HepG2 (cell line): ENCODE data around the gene RRP12. TPM values are rescaled to one million over a fixed set of nuclear protein-coding genes. Genes with fewer than 3 reads are reported as not detected.
A peak's percentile ranks its signal among the peaks of the same experiment; 100 is the strongest.

Experiments
- ATAC-seq: fragments of 200-7000 bp; cut with Tn5 transposase; 3 replicates; pipeline ENCODE4 v1.9.1; 2020; ENCODE audit warnings: mild to moderate bottlenecking, moderate library complexity
- BruUV-seq: library from RNA; stranded (reverse); fragments of 400-500 nt; replicated peaks from 2 replicates; lab custom pipeline; 2021; lab: Mats Ljungman, UMichigan
- CTCF ChIA-PET: fragments of 300-600 bp; formaldehyde crosslinking; extraction: SDS; loops from one replicate; lab custom pipeline; 2021; ENCODE audit warnings: low total read pairs, inconsistent platforms, low intra/inter-chr PET ratio; lab: Yijun Ruan, JAX
- POLR2A ChIA-PET: fragments of 350-600 bp; sonication (Branson Sonifier 250); formaldehyde crosslinking; loops from one replicate; lab custom pipeline; 2020; ENCODE audit warnings: antibody characterized with exemption, inconsistent platforms; lab: Yijun Ruan, JAX
- DNase-seq: peaks from one replicate; pipeline ENCODE4 v3.0.0-alpha.2; 2015; ENCODE audit warnings: low spot score
- FAIRE-seq: peaks from 3 replicates; lab custom pipeline; 2011; peaks lifted over from hg19 to GRCh38; lab: Jason Lieb, UNC
- H2AFZ ChIP-seq: one replicate; pipeline ENCODE4 v1.6.1; 2011; ENCODE audit warnings: low read length, inconsistent platforms
- H3K27ac ChIP-seq: fragments of 300-600 bp; 3 replicates; pipeline ENCODE4 v1.8.0; 2011; ENCODE audit warnings: mixed run types, mild to moderate bottlenecking, mixed read lengths, low read length, inconsistent platforms; ENCODE audit not compliant: insufficient read depth; ENCODE audit errors: extremely low read length
- H3K27me3 ChIP-seq, 2 experiments: fragments of 200-600 bp in 1 of 2; 2 replicates in 1 of 2; 3 replicates in 1 of 2; pipeline versions ENCODE4 v1.6.0 to v1.8.0; 2011; ENCODE audit warnings: low read length in 2 of 2, mild to moderate bottlenecking in 2 of 2, moderate library complexity in 2 of 2, inconsistent platforms in 1 of 2; ENCODE audit not compliant: insufficient read depth in 2 of 2, control insufficient read depth in 1 of 2
- H3K36me3 ChIP-seq, 2 experiments: fragments of 200-600 bp in 1 of 2; replicated peaks in 1 of 2; 2 replicates in 1 of 2; 3 replicates in 1 of 2; pipeline versions ENCODE4 v1.5.1 to v1.8.0; 2011; ENCODE audit warnings: low read length in 2 of 2, inconsistent platforms in 1 of 2; ENCODE audit not compliant: insufficient read depth in 2 of 2, control insufficient read depth in 1 of 2
- H3K4me1 ChIP-seq: 2 replicates; pipeline ENCODE4 v1.5.1; 2012; ENCODE audit warnings: low read length, inconsistent platforms; ENCODE audit not compliant: insufficient read depth
- H3K4me2 ChIP-seq: 2 replicates; pipeline ENCODE4 v1.6.0; 2011; ENCODE audit warnings: low read depth, low read length, inconsistent platforms
- H3K4me3 ChIP-seq, 3 experiments: fragments of 200-600 bp in 1 of 3; sonication (generic), shearing (Covaris generic) in 1 of 3; replicated peaks in 1 of 3; 2 replicates each; pipeline ENCODE4 v1.5.1; 2011 to 2016; ENCODE audit warnings: low read length in 3 of 3, inconsistent platforms in 2 of 3, low read depth in 2 of 3, mild to moderate bottlenecking in 2 of 3, control low read depth in 1 of 3, mixed read lengths in 1 of 3; ENCODE audit not compliant: insufficient read depth in 1 of 3
- H3K79me2 ChIP-seq: one replicate; pipeline ENCODE4 v1.6.1; 2011; ENCODE audit warnings: low read length, inconsistent platforms; ENCODE audit not compliant: insufficient read depth
- H3K9ac ChIP-seq: 2 replicates; pipeline ENCODE4 v1.6.0; 2011; ENCODE audit warnings: mild to moderate bottlenecking, low read depth, low read length, inconsistent platforms; ENCODE audit not compliant: insufficient read depth
- H3K9me3 ChIP-seq: 2 replicates; pipeline ENCODE4 v1.5.1; 2012; ENCODE audit warnings: mild to moderate bottlenecking, low read length
- H4K20me1 ChIP-seq: 2 replicates; pipeline ENCODE4 v1.6.0; 2011; ENCODE audit warnings: inconsistent platforms, mild to moderate bottlenecking, low read length, moderate library complexity; ENCODE audit not compliant: insufficient read depth
- CEBPG ChIP-seq: IDR thresholded peaks from 2 replicates; pipeline ENCODE4 v1.6.1; 2016
- ESRRA ChIP-seq: sonication (generic); formaldehyde crosslinking; IDR thresholded peaks from 2 replicates; pipeline ENCODE4 v1.5.1; 2020; ENCODE audit warnings: mild to moderate bottlenecking, low read depth, missing genetic modification reagents
- FOXA3 ChIP-seq: IDR thresholded peaks from 2 replicates; pipeline ENCODE4 v1.6.1; 2016; ENCODE audit warnings: missing genetic modification reagents, missing compliant biosample characterization
- FOXP1 ChIP-seq, 2 experiments: fragments of 450-650 bp in 1 of 2; IDR thresholded peaks; 2 replicates each; pipeline ENCODE4 v1.6.1; 2017 to 2018; ENCODE audit warnings: antibody characterized with exemption in 1 of 2
- GTF2F1 ChIP-seq: fragments of 150-350 bp; IDR thresholded peaks from 2 replicates; pipeline ENCODE4 v1.6.1; 2014; ENCODE audit warnings: low read length
- HNF4A ChIP-seq: sonication (generic); formaldehyde crosslinking; IDR thresholded peaks from 2 replicates; pipeline ENCODE4 v1.4.0; 2020; ENCODE audit warnings: missing genetic modification reagents
- HOXD1 ChIP-seq: sonication (generic); formaldehyde crosslinking; IDR thresholded peaks from 2 replicates; pipeline ENCODE4 v1.5.0; 2020; ENCODE audit warnings: missing genetic modification reagents
- IKZF1 ChIP-seq: fragments of 450-650 bp; IDR thresholded peaks from 2 replicates; pipeline ENCODE4 v1.7.1; 2016
- JDP2 ChIP-seq: sonication (generic); formaldehyde crosslinking; IDR thresholded peaks from 2 replicates; pipeline ENCODE4 v1.8.1; 2022; ENCODE audit warnings: missing genetic modification reagents, borderline replicate concordance
- NFYC ChIP-seq: IDR thresholded peaks from 2 replicates; pipeline ENCODE4 v1.6.1; 2016; ENCODE audit warnings: missing genetic modification reagents, missing compliant biosample characterization
- NR2C2 ChIP-seq: sonication (generic); formaldehyde crosslinking; IDR thresholded peaks from 2 replicates; pipeline ENCODE4 v1.4.0; 2020; ENCODE audit warnings: missing genetic modification reagents, mild to moderate bottlenecking, moderate library complexity, borderline replicate concordance
- SNAI1 ChIP-seq: sonication (generic); formaldehyde crosslinking; IDR thresholded peaks from 2 replicates; pipeline ENCODE4 v1.5.0; 2020; ENCODE audit warnings: mild to moderate bottlenecking, missing genetic modification reagents, borderline replicate concordance
- XBP1 ChIP-seq: sonication (generic); formaldehyde crosslinking; IDR thresholded peaks from 2 replicates; pipeline ENCODE4 v1.5.0; 2020; ENCODE audit warnings: missing genetic modification reagents
- ZBTB21 ChIP-seq: sonication (generic); formaldehyde crosslinking; IDR thresholded peaks from 2 replicates; pipeline ENCODE4 v1.4.0; 2020; ENCODE audit warnings: missing genetic modification reagents
- WGBS: methylation state at CpG from one replicate; pipeline ENCODE4 v1.1.6; 2017; ENCODE audit warnings: low lambda C conversion rate; 5-methylcytosine and 5-hydroxymethylcytosine counted together
- in situ Hi-C: cut with HindIII; loops from 2 replicates; pipeline ENCODE4 v1.10.0; 2017; ENCODE audit warnings: low pct_unique_long_range_greater_than_20kb; ENCODE audit not compliant: extremely low pct_ligation_motif_present
- intact Hi-C: fragments of 100-400 bp; cut with micrococcal nuclease; formaldehyde crosslinking; loops from one replicate; pipeline ENCODE4 v1.10.0; 2022; ENCODE audit not compliant: unreplicated experiment
- polyA plus RNA-seq, 8 experiments: library from polyadenylated mRNA; depleted of rRNA in 3 of 8; stranded (reverse) in 7 of 8; unstranded in 1 of 8; fragments of >200 nt; fragmentation: Illumina TruSeq in 4 of 8; extraction: Trizol in 4 of 8; gene quantifications; 2 replicates each; pipeline versions ENCODE4 v1.2.1 to v1.2.3, GENCODE V29; 2011 to 2016; ENCODE audit warnings: low read depth in 4 of 8, missing spikeins in 1 of 8, mixed read lengths in 1 of 8; ENCODE audit not compliant: insufficient read depth in 1 of 8
- total RNA-seq, 5 experiments: library from RNA; depleted of rRNA; stranded (reverse); fragments of >200 nt; fragmentation: Illumina TruSeq; extraction: Trizol; gene quantifications; 2 replicates each; pipeline ENCODE4 v1.2.3, GENCODE V29; 2016; ENCODE audit warnings: low read depth in 1 of 5
- TF ChIP-seq, protein P1 (sequence below): IDR thresholded peaks from 2 replicates; pipeline ENCODE4 v1.6.1; 2016; ENCODE audit warnings: missing genetic modification reagents, missing compliant biosample characterization
- TF ChIP-seq, protein P2 (sequence below): IDR thresholded peaks from 2 replicates; pipeline ENCODE4 v1.4.0; 2020; ENCODE audit warnings: mild to moderate bottlenecking, missing genetic modification reagents
- TF ChIP-seq, protein P3 (sequence below): sonication (generic); formaldehyde crosslinking; conservative IDR thresholded peaks from 2 replicates; pipeline ENCODE4 v1.4.0; 2020; ENCODE audit warnings: mild to moderate bottlenecking, missing genetic modification reagents, moderate library complexity

The RRP12 gene
- total and polyA plus RNA-seq, 2 of the 13 experiments (the other 11 are each of a cell fraction or from before 2014, with no cell fraction given): 13.2 to 39.4 TPM

DNA sequence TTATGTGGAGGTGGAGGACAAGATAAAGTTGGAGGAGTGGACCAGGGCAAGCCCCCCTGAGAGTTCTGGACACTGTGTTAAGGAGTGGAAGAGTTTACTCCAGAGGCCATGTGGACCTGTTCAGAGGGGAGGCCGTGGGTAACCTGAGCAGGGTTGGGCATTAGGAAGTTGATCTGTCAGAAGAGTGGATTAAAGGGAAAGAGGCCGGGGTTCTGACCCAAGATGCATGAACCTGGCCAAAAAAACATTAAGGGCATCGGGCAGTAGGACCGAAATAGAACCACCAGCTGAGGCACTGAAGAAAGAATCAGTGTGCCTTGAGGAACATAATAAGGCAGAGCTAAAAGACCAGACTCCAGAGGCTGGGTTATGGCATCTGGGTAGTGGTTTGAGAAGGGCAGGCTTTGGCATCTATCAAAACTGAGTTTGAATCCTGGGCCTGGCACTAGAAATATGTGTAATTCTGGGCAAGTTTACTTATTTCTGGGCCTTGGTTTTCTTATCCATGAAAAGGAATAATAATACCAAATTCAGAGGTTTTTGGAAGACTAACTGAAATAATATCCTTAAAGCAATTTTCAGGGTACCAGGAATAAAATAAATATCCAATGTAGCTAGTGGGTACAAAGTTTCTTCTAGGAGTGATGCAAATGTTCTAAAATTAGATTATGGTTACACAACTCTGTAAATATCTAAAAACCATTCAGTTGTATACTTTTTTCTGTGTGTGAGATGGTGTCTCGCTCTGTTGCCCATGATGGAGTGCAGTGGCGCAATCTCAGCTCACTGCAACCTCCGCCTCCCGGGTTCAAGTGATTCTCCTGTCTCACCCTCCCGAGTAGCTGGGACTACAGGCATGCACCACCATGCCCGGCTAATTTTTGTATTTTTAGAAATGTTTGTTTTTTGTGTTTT lies 93.0 kb downstream of the RRP12 start:
- ATAC-seq: peak; percentile 53
- POLR2A ChIA-PET: interaction anchor here (1.1 kb wide), 1 partner anchor 19 kb away, joined by 3 read pairs; no protein-coding TSS in a partner anchor
- TF ChIP-seq NFYC (no peak), XBP1 (CRISPR knock-in tag) (no peak), HOXD1 (no peak), NR2C2 (CRISPR knock-in tag) (no peak), GTF2F1 (no peak), ZBTB21 (CRISPR knock-in tag) (no peak), HNF4A (CRISPR knock-in tag) (peak; percentile 17; the same call in 1 of the 2 replicates), IKZF1 (no peak), JDP2 (CRISPR knock-in tag) (no peak), ESRRA (CRISPR knock-in tag) (no peak), FOXP1 (IDR thresholded peaks at IDR 0.05) (no peak), FOXP1 (CRISPR knock-in tag; IDR thresholded peaks at IDR 0.05) (peak; percentile 29; the same call in 1 of the 2 replicates), SNAI1 (no peak), FOXA3 (peak; percentile 50; the same call in 1 of the 2 replicates), CEBPG (CRISPR knock-in tag) (0 out of 2 replicates have a peak, but pooled peaks have one; percentile 5)
- TF ChIP-seq, protein P1, sequence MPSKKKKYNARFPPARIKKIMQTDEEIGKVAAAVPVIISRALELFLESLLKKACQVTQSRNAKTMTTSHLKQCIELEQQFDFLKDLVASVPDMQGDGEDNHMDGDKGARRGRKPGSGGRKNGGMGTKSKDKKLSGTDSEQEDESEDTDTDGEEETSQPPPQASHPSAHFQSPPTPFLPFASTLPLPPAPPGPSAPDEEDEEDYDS (CRISPR knock-in tag): no peak
- TF ChIP-seq, protein P2, sequence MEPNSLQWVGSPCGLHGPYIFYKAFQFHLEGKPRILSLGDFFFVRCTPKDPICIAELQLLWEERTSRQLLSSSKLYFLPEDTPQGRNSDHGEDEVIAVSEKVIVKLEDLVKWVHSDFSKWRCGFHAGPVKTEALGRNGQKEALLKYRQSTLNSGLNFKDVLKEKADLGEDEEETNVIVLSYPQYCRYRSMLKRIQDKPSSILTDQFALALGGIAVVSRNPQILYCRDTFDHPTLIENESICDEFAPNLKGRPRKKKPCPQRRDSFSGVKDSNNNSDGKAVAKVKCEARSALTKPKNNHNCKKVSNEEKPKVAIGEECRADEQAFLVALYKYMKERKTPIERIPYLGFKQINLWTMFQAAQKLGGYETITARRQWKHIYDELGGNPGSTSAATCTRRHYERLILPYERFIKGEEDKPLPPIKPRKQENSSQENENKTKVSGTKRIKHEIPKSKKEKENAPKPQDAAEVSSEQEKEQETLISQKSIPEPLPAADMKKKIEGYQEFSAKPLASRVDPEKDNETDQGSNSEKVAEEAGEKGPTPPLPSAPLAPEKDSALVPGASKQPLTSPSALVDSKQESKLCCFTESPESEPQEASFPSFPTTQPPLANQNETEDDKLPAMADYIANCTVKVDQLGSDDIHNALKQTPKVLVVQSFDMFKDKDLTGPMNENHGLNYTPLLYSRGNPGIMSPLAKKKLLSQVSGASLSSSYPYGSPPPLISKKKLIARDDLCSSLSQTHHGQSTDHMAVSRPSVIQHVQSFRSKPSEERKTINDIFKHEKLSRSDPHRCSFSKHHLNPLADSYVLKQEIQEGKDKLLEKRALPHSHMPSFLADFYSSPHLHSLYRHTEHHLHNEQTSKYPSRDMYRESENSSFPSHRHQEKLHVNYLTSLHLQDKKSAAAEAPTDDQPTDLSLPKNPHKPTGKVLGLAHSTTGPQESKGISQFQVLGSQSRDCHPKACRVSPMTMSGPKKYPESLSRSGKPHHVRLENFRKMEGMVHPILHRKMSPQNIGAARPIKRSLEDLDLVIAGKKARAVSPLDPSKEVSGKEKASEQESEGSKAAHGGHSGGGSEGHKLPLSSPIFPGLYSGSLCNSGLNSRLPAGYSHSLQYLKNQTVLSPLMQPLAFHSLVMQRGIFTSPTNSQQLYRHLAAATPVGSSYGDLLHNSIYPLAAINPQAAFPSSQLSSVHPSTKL (CRISPR knock-in tag): 0 out of 2 replicates have a peak, but pooled peaks have one; percentile 19
- TF ChIP-seq, protein P3, sequence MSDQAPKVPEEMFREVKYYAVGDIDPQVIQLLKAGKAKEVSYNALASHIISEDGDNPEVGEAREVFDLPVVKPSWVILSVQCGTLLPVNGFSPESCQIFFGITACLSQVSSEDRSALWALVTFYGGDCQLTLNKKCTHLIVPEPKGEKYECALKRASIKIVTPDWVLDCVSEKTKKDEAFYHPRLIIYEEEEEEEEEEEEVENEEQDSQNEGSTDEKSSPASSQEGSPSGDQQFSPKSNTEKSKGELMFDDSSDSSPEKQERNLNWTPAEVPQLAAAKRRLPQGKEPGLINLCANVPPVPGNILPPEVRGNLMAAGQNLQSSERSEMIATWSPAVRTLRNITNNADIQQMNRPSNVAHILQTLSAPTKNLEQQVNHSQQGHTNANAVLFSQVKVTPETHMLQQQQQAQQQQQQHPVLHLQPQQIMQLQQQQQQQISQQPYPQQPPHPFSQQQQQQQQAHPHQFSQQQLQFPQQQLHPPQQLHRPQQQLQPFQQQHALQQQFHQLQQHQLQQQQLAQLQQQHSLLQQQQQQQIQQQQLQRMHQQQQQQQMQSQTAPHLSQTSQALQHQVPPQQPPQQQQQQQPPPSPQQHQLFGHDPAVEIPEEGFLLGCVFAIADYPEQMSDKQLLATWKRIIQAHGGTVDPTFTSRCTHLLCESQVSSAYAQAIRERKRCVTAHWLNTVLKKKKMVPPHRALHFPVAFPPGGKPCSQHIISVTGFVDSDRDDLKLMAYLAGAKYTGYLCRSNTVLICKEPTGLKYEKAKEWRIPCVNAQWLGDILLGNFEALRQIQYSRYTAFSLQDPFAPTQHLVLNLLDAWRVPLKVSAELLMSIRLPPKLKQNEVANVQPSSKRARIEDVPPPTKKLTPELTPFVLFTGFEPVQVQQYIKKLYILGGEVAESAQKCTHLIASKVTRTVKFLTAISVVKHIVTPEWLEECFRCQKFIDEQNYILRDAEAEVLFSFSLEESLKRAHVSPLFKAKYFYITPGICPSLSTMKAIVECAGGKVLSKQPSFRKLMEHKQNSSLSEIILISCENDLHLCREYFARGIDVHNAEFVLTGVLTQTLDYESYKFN: 0 out of 2 replicates have a peak, but pooled peaks have one; percentile 12

More for the DNA sequence above, 93.0 kb downstream of the RRP12 start:
- Histone ChIP-seq H4K20me1 (no peaks in the 10 kb centered on the region), H3K4me1 (peaks cover 27% of the 10 kb centered on the region), H3K4me2 (peak overlapping the region; percentile 16; the same call in 1 of the 2 replicates), H3K9me3 (no peaks in the 10 kb centered on the region), H3K4me3 (no peak overlapping the region), H3K79me2 (no peaks in the 10 kb centered on the region), H3K36me3 (no peaks in the 10 kb centered on the region), H3K27me3 (no peaks in the 10 kb centered on the region), H3K27ac (no peak overlapping the region), H3K9ac (no peak overlapping the region), H2AFZ (no peak overlapping the region)
- DNase-seq (no peak), FAIRE-seq (no peak)
- CTCF ChIA-PET: no interaction called here
- BruUV-seq: no TSS peak
- 27% methylated on average over 10 of the region's 10 CpGs for WGBS
- in situ Hi-C loops (no loop called here), intact Hi-C loops (no loop called here)
